ENCODE measurements around the gene SIRT4. TPM values are rescaled to one million over a fixed set of nuclear protein-coding genes. Genes with fewer than 3 reads are reported as not detected.

Gene SIRT4
- total and polyA plus RNA-seq, 5 donors from 2014 or later: 0.79 to 2.8 (median 1.2) TPM; not detected in 1

- H3K27ac Mint-ChIP-seq: no peak overlapping the region
Measured at GRCh38 chr12:120353556-120354317, 51.6 kb downstream of the SIRT4 start.

GRCh38 chr12:120356567-120357030 lies 54.5 kb downstream of the SIRT4 start:
- H3K27ac Mint-ChIP-seq: no peak overlapping the region
- H3K4me3 ChIP-seq (ENCODE audit: low read depth, low read length): no peak overlapping the region
- no peaks in the 10 kb centered on the region for H3K9me3 ChIP-seq (ENCODE audit: control insufficient read depth in 2 of 2, low read length in 2 of 2)
- H3K27ac ChIP-seq (ENCODE audit: insufficient read depth, low read length, poor library complexity, severe bottlenecking): no peak overlapping the region
- no peak overlapping the region for H3K4me3 Mint-ChIP-seq
- peaks cover 0 to 4% (median 1%) of the 10 kb centered on the region in 4 donors for H3K4me1 Mint-ChIP-seq
- no peaks in the 10 kb centered on the region for H3K36me3 Mint-ChIP-seq
- H3K4me1 ChIP-seq (ENCODE audit: control insufficient read depth, insufficient read depth, low read length, poor library complexity, severe bottlenecking): no peaks in the 10 kb centered on the region
- H3K27me3 ChIP-seq (ENCODE audit: control insufficient read depth, insufficient read depth, low read length): peaks cover 13% of the 10 kb centered on the region
- peaks cover 48% of the 10 kb centered on the region for H3K27me3 Mint-ChIP-seq
- H3K36me3 ChIP-seq (ENCODE audit: control insufficient read depth, insufficient read depth, low read length): no peaks in the 10 kb centered on the region
- H3K9me3 Mint-ChIP-seq: peaks cover 0 to 3% (median 0%) of the 10 kb centered on the region in 7 donors
- DNase-seq (peak; percentile 57 to 66 (median 65)), ATAC-seq (ENCODE audit: low read depth in 2 of 2) (peak; percentile 82)

More at GRCh38 chr12:120353556-120354317, 51.6 kb downstream of the SIRT4 start:
- H3K27me3 Mint-ChIP-seq: peaks cover 34% of the 10 kb centered on the region
- H3K9me3 Mint-ChIP-seq: peaks cover 0 to 3% (median 0%) of the 10 kb centered on the region in 7 donors
- Histone ChIP-seq H3K4me3 (ENCODE audit: low read depth, low read length) (no peak overlapping the region), H3K4me1 (ENCODE audit: control insufficient read depth, insufficient read depth, low read length, poor library complexity, severe bottlenecking) (no peaks in the 10 kb centered on the region), H3K9me3 (ENCODE audit: control insufficient read depth in 2 of 2, low read length in 2 of 2) (no peaks in the 10 kb centered on the region), H3K27me3 (ENCODE audit: control insufficient read depth, insufficient read depth, low read length) (peaks cover 4% of the 10 kb centered on the region), H3K27ac (ENCODE audit: insufficient read depth, low read length, poor library complexity, severe bottlenecking) (no peak overlapping the region), H3K36me3 (ENCODE audit: control insufficient read depth, insufficient read depth, low read length) (no peaks in the 10 kb centered on the region)
- no peaks in the 10 kb centered on the region for H3K36me3 Mint-ChIP-seq
- ATAC-seq (ENCODE audit: low read depth in 2 of 2): no peak
- DNase-seq: no peak
- H3K4me3 Mint-ChIP-seq: peak overlapping the region in 1 of 4 donors; percentile 27
- H3K4me1 Mint-ChIP-seq: peaks cover 0 to 4% (median 0%) of the 10 kb centered on the region in 4 donors

- Mint-ChIP-seq H3K4me3 (no peak overlapping the region), H3K27me3 (peaks cover 51% of the 10 kb centered on the region), H3K27ac (no peak overlapping the region), H3K9me3 (peaks cover 0 to 3% (median 0%) of the 10 kb centered on the region in 7 donors), H3K4me1 (peaks cover 0 to 6% (median 2%) of the 10 kb centered on the region in 4 donors), H3K36me3 (no peaks in the 10 kb centered on the region)
- DNase-seq (no peak), ATAC-seq (ENCODE audit: low read depth in 2 of 2) (no peak)
- peaks cover 13% of the 10 kb centered on the region for H3K27me3 ChIP-seq (ENCODE audit: control insufficient read depth, insufficient read depth, low read length)
- no peaks in the 10 kb centered on the region for H3K36me3 ChIP-seq (ENCODE audit: control insufficient read depth, insufficient read depth, low read length)
- H3K27ac ChIP-seq (ENCODE audit: insufficient read depth, low read length, poor library complexity, severe bottlenecking): no peak overlapping the region
- H3K4me3 ChIP-seq (ENCODE audit: low read depth, low read length): no peak overlapping the region
- no peaks in the 10 kb centered on the region for H3K9me3 ChIP-seq (ENCODE audit: control insufficient read depth in 2 of 2, low read length in 2 of 2)
- no peaks in the 10 kb centered on the region for H3K4me1 ChIP-seq (ENCODE audit: control insufficient read depth, insufficient read depth, low read length, poor library complexity, severe bottlenecking)
Measured at GRCh38 chr12:120357104-120357503, 55.0 kb downstream of the SIRT4 start.

GRCh38 chr12:120358412-120359100 lies 56.4 kb downstream of the SIRT4 start:
- no peak for DNase-seq
- H3K36me3 ChIP-seq (ENCODE audit: control insufficient read depth, insufficient read depth, low read length): no peaks in the 10 kb centered on the region
- H3K27me3 ChIP-seq (ENCODE audit: control insufficient read depth, insufficient read depth, low read length): peaks cover 13% of the 10 kb centered on the region
- peaks cover 56% of the 10 kb centered on the region for H3K27me3 Mint-ChIP-seq
- H3K4me1 Mint-ChIP-seq: peaks cover 0 to 8% (median 2%) of the 10 kb centered on the region in 4 donors
- no peak overlapping the region for H3K4me3 ChIP-seq (ENCODE audit: low read depth, low read length)
- peak overlapping the region in 1 of 3 donors; percentile 14 for H3K27ac Mint-ChIP-seq
- H3K9me3 Mint-ChIP-seq: peaks cover 0 to 2% (median 0%) of the 10 kb centered on the region in 7 donors
- H3K4me3 Mint-ChIP-seq: no peak overlapping the region
- H3K4me1 ChIP-seq (ENCODE audit: control insufficient read depth, insufficient read depth, low read length, poor library complexity, severe bottlenecking): no peaks in the 10 kb centered on the region
- H3K27ac ChIP-seq (ENCODE audit: insufficient read depth, low read length, poor library complexity, severe bottlenecking): no peak overlapping the region
- no peak for ATAC-seq (ENCODE audit: low read depth in 2 of 2)
- H3K36me3 Mint-ChIP-seq: no peaks in the 10 kb centered on the region
- no peaks in the 10 kb centered on the region for H3K9me3 ChIP-seq (ENCODE audit: control insufficient read depth in 2 of 2, low read length in 2 of 2)

- Histone ChIP-seq H3K4me3 (ENCODE audit: low read depth, low read length) (no peak overlapping the region), H3K4me1 (ENCODE audit: control insufficient read depth, insufficient read depth, low read length, poor library complexity, severe bottlenecking) (no peaks in the 10 kb centered on the region), H3K27me3 (ENCODE audit: control insufficient read depth, insufficient read depth, low read length) (peaks cover 16% of the 10 kb centered on the region), H3K9me3 (ENCODE audit: control insufficient read depth in 2 of 2, low read length in 2 of 2) (no peaks in the 10 kb centered on the region), H3K27ac (ENCODE audit: insufficient read depth, low read length, poor library complexity, severe bottlenecking) (no peak overlapping the region), H3K36me3 (ENCODE audit: control insufficient read depth, insufficient read depth, low read length) (no peaks in the 10 kb centered on the region)
- Mint-ChIP-seq H3K27ac (no peak overlapping the region), H3K9me3 (peaks cover 0 to 2% (median 0%) of the 10 kb centered on the region in 7 donors), H3K4me3 (no peak overlapping the region), H3K36me3 (no peaks in the 10 kb centered on the region), H3K27me3 (peaks cover 57% of the 10 kb centered on the region), H3K4me1 (peaks cover 0 to 8% (median 2%) of the 10 kb centered on the region in 4 donors)
- ATAC-seq (ENCODE audit: low read depth in 2 of 2) (no peak), DNase-seq (no peak)
Measured at GRCh38 chr12:120359128-120359527, 57.0 kb downstream of the SIRT4 start.

- no peak overlapping the region for H3K4me3 ChIP-seq (ENCODE audit: low read depth, low read length)
- no peak overlapping the region for H3K27ac ChIP-seq (ENCODE audit: insufficient read depth, low read length, poor library complexity, severe bottlenecking)
- H3K4me3 Mint-ChIP-seq: no peak overlapping the region
- DNase-seq (peak in 1 of 3 donors; percentile 19), ATAC-seq (ENCODE audit: low read depth in 2 of 2) (no peak)
- no peaks in the 10 kb centered on the region for H3K36me3 ChIP-seq (ENCODE audit: control insufficient read depth, insufficient read depth, low read length)
- H3K27me3 Mint-ChIP-seq: peaks cover 77% of the 10 kb centered on the region
- H3K4me1 ChIP-seq (ENCODE audit: control insufficient read depth, insufficient read depth, low read length, poor library complexity, severe bottlenecking): no peaks in the 10 kb centered on the region
- no peak overlapping the region for H3K27ac Mint-ChIP-seq
- peaks cover 0 to 2% (median 0%) of the 10 kb centered on the region in 7 donors for H3K9me3 Mint-ChIP-seq
- no peaks in the 10 kb centered on the region for H3K36me3 Mint-ChIP-seq
- peaks cover 20% of the 10 kb centered on the region for H3K27me3 ChIP-seq (ENCODE audit: control insufficient read depth, insufficient read depth, low read length)
- no peaks in the 10 kb centered on the region for H3K9me3 ChIP-seq (ENCODE audit: control insufficient read depth in 2 of 2, low read length in 2 of 2)
- peaks cover 0 to 4% (median 2%) of the 10 kb centered on the region in 4 donors for H3K4me1 Mint-ChIP-seq
Measured at GRCh38 chr12:120361506-120362208, 59.5 kb downstream of the SIRT4 start.

Data from CD4-positive, CD25-positive, alpha-beta regulatory T cell (primary cell).